Common myeloid progenitor, CD34-positive (primary cell): ENCODE measurements around the gene PDZD8.
A peak's percentile ranks its signal among the peaks of the same experiment; 100 is the strongest.

ENCODE experiments used
- CTCF ChIA-PET: fragments of 350-600 bp; sonication (Branson Sonifier 250); formaldehyde crosslinking; loops from one replicate; lab custom pipeline; 2021; ENCODE audit warnings: antibody characterized with exemption; lab: Charles Lee
- POLR2A ChIA-PET: fragments of 350-600 bp; sonication (Branson Sonifier 250); formaldehyde crosslinking; loops from one replicate; lab custom pipeline; 2021; ENCODE audit warnings: antibody characterized with exemption; lab: Charles Lee
- DNase-seq, 3 donors: peaks; one replicate each; pipeline versions ENCODE4 v3.0.0 to v3.0.0-alpha.2; 2013
- H3K27ac ChIP-seq, 2 experiments: 1 replicate in 1 of 2; 2 replicates in 1 of 2; pipeline ENCODE4 v1.7.0; 2013; ENCODE audit warnings: inconsistent platforms in 2 of 2, low read length in 2 of 2, mild to moderate bottlenecking in 2 of 2, low read depth in 1 of 2, moderate library complexity in 1 of 2; ENCODE audit not compliant: severe bottlenecking in 2 of 2, insufficient read depth in 1 of 2, poor library complexity in 1 of 2
- H3K27me3 ChIP-seq, 5 experiments: replicated peaks in 2 of 5; 1 replicate in 3 of 5; 2 replicates in 2 of 5; pipeline versions ENCODE4 v1.6.1 to v1.7.0; 2013; ENCODE audit warnings: low read length in 4 of 5, mild to moderate bottlenecking in 2 of 5, moderate library complexity in 2 of 5, inconsistent platforms in 1 of 5; ENCODE audit not compliant: insufficient read depth in 5 of 5, control insufficient read depth in 4 of 5
- H3K36me3 ChIP-seq, 4 experiments: 1 replicate in 2 of 4; 2 replicates in 2 of 4; pipeline versions ENCODE4 v1.6.1 to v1.7.0; 2013; ENCODE audit warnings: low read length in 3 of 4, control low read depth in 1 of 4, mild to moderate bottlenecking in 1 of 4; ENCODE audit not compliant: control insufficient read depth in 4 of 4, insufficient read depth in 4 of 4
- H3K4me1 ChIP-seq, 4 experiments: 1 replicate in 3 of 4; 2 replicates in 1 of 4; pipeline versions ENCODE4 v1.6.1 to v1.7.1; 2013; ENCODE audit warnings: low read length in 3 of 4, mild to moderate bottlenecking in 3 of 4, control low read depth in 1 of 4, inconsistent platforms in 1 of 4, moderate library complexity in 1 of 4; ENCODE audit not compliant: control insufficient read depth in 4 of 4, insufficient read depth in 4 of 4; ENCODE audit errors: control extremely low read depth in 1 of 4
- H3K4me3 ChIP-seq, 7 experiments: 1 replicate in 4 of 7; 2 replicates in 3 of 7; pipeline versions ENCODE4 v1.5.1 to v1.7.0; 2013; ENCODE audit warnings: mild to moderate bottlenecking in 7 of 7, low read length in 6 of 7, moderate library complexity in 6 of 7, inconsistent platforms in 2 of 7, low read depth in 2 of 7, control low read depth in 1 of 7; ENCODE audit not compliant: insufficient read depth in 4 of 7, control insufficient read depth in 1 of 7; ENCODE audit errors: extremely low read depth in 1 of 7
- H3K9me3 ChIP-seq, 5 experiments: 1 replicate in 4 of 5; 2 replicates in 1 of 5; pipeline versions ENCODE4 v1.6.1 to v1.7.1; 2013; ENCODE audit warnings: low read length in 4 of 5, mild to moderate bottlenecking in 2 of 5, inconsistent platforms in 1 of 5, low read depth in 1 of 5, moderate library complexity in 1 of 5; ENCODE audit not compliant: control insufficient read depth in 4 of 5, insufficient read depth in 2 of 5; ENCODE audit errors: control extremely low read depth in 1 of 5
- WGBS: methylation state at CpG from one replicate; pipeline ENCODE4 v1.1.5; 2013; ENCODE audit not compliant: insufficient coverage; 5-methylcytosine and 5-hydroxymethylcytosine counted together

The PDZD8 gene

GRCh38 chr10:117284716-117285494 lies 90.3 kb downstream of the PDZD8 start:
- no peaks in the 10 kb centered on the region for H3K27me3 ChIP-seq
- WGBS, result 88% methylated on average over 6 of the region's 12 CpGs
- POLR2A ChIA-PET, result no interaction called here
- DNase-seq, result peak in 2 of 3 donors; percentile 40 to 61
- no peaks in the 10 kb centered on the region for H3K4me1 ChIP-seq
- H3K27ac ChIP-seq, result no peak overlapping the region
- no peak overlapping the region for H3K4me3 ChIP-seq
- H3K36me3 ChIP-seq, result peaks cover 22 to 56% (median 43%) of the 10 kb centered on the region in 4 experiments
- CTCF ChIA-PET, result interaction anchor here (0.8 to 4.7 kb wide), 6 partner anchors 9 to 62 kb away, joined by 3 to 24 read pairs (median 4); no protein-coding TSS in a partner anchor
- H3K9me3 ChIP-seq, result no peaks in the 10 kb centered on the region

- no CpG with 5 or more reads among the region's 2 CpGs for WGBS
- H3K4me3 ChIP-seq, result no peak overlapping the region
- no peaks in the 10 kb centered on the region for H3K9me3 ChIP-seq
- no peaks in the 10 kb centered on the region for H3K27me3 ChIP-seq
- CTCF ChIA-PET, result interaction anchor here (0.6 to 1.7 kb wide), 2 partner anchors 41 to 52 kb away, joined by 3 read pairs; no protein-coding TSS in a partner anchor
- no peaks in the 10 kb centered on the region for H3K4me1 ChIP-seq
- H3K27ac ChIP-seq, result no peak overlapping the region
- POLR2A ChIA-PET, result no interaction called here
- no peak for DNase-seq
- H3K36me3 ChIP-seq, result peaks cover 2 to 7% (median 5%) of the 10 kb centered on the region in 4 experiments
Measured at GRCh38 chr10:117277675-117278074, 97.6 kb downstream of the PDZD8 start.

GRCh38 chr10:117275121-117275520 lies 100.1 kb downstream of the PDZD8 start:
- ChIA-PET POLR2A (interaction anchor here (1.0 kb wide), 1 partner anchor 99 kb away, joined by 3 read pairs; no protein-coding TSS in a partner anchor), CTCF (interaction anchor here (1.3 to 1.7 kb wide), 2 partner anchors 10 to 44 kb away, joined by 4 to 9 read pairs; no protein-coding TSS in a partner anchor)
- 100% methylated on average over 2 of the region's 3 CpGs for WGBS
- no peak for DNase-seq
- no peak overlapping the region for H3K27ac ChIP-seq
- no peak overlapping the region for H3K4me3 ChIP-seq
- H3K36me3 ChIP-seq, result peaks cover 0 to 11% (median 3%) of the 10 kb centered on the region in 4 experiments
- H3K4me1 ChIP-seq, result no peaks in the 10 kb centered on the region
- no peaks in the 10 kb centered on the region for H3K27me3 ChIP-seq
- no peaks in the 10 kb centered on the region for H3K9me3 ChIP-seq

GRCh38 chr10:117274509-117274908 lies 100.7 kb downstream of the PDZD8 start:
- WGBS, result 100% methylated on average over 5 of the region's 5 CpGs
- Histone ChIP-seq H3K4me3 (no peak overlapping the region), H3K9me3 (no peaks in the 10 kb centered on the region), H3K27ac (no peak overlapping the region), H3K36me3 (peaks cover 0 to 12% (median 4%) of the 10 kb centered on the region in 4 experiments), H3K27me3 (no peaks in the 10 kb centered on the region), H3K4me1 (no peaks in the 10 kb centered on the region)
- POLR2A ChIA-PET, result no interaction called here
- DNase-seq, result no peak
- CTCF ChIA-PET, result interaction anchor here (1.7 kb wide), 1 partner anchor 45 kb away, joined by 9 read pairs; no protein-coding TSS in a partner anchor

GRCh38 chr10:117273980-117274379 lies 101.3 kb downstream of the PDZD8 start:
- no peak for DNase-seq
- no peaks in the 10 kb centered on the region for H3K27me3 ChIP-seq
- no peak overlapping the region for H3K27ac ChIP-seq
- H3K36me3 ChIP-seq, result peaks cover 0 to 15% (median 4%) of the 10 kb centered on the region in 4 experiments
- WGBS, result 100% methylated on average over 3 of the region's 3 CpGs
- H3K4me1 ChIP-seq, result no peaks in the 10 kb centered on the region
- H3K4me3 ChIP-seq, result no peak overlapping the region
- no peaks in the 10 kb centered on the region for H3K9me3 ChIP-seq
- ChIA-PET CTCF (no interaction called here), POLR2A (no interaction called here)

- POLR2A ChIA-PET, result no interaction called here
- WGBS, result 81% methylated on average over 6 of the region's 13 CpGs
Measured at GRCh38 chr10:117272195-117273076, 102.8 kb downstream of the PDZD8 start.

More at GRCh38 chr10:117272195-117273076, 102.8 kb downstream of the PDZD8 start:
- DNase-seq, result peak in 2 of 3 donors; percentile 24 to 39
- Histone ChIP-seq H3K36me3 (peaks cover 0 to 15% (median 4%) of the 10 kb centered on the region in 4 experiments), H3K27ac (no peak overlapping the region), H3K9me3 (no peaks in the 10 kb centered on the region), H3K4me3 (no peak overlapping the region), H3K27me3 (no peaks in the 10 kb centered on the region), H3K4me1 (no peaks in the 10 kb centered on the region)
- CTCF ChIA-PET, result interaction anchor here (1.1 to 1.3 kb wide), 3 partner anchors 10 to 170 kb away, joined by 3 to 4 read pairs (median 3); no protein-coding TSS in a partner anchor
